NCI-H1694 treated with DMSO at 0.1 percent for 48 hours (cell line): ENCODE measurements around the gene PHACTR1.
"Not testable (repeated sequence)": the region's sequence is repeated elsewhere in the genome, so short reads cannot be mapped to it uniquely, and the experiment has no call there.

ENCODE experiments used
- DNase-seq: peaks from one replicate; lab custom pipeline; 2025; lab: John Stamatoyannopoulos, UW

Gene PHACTR1

DNA sequence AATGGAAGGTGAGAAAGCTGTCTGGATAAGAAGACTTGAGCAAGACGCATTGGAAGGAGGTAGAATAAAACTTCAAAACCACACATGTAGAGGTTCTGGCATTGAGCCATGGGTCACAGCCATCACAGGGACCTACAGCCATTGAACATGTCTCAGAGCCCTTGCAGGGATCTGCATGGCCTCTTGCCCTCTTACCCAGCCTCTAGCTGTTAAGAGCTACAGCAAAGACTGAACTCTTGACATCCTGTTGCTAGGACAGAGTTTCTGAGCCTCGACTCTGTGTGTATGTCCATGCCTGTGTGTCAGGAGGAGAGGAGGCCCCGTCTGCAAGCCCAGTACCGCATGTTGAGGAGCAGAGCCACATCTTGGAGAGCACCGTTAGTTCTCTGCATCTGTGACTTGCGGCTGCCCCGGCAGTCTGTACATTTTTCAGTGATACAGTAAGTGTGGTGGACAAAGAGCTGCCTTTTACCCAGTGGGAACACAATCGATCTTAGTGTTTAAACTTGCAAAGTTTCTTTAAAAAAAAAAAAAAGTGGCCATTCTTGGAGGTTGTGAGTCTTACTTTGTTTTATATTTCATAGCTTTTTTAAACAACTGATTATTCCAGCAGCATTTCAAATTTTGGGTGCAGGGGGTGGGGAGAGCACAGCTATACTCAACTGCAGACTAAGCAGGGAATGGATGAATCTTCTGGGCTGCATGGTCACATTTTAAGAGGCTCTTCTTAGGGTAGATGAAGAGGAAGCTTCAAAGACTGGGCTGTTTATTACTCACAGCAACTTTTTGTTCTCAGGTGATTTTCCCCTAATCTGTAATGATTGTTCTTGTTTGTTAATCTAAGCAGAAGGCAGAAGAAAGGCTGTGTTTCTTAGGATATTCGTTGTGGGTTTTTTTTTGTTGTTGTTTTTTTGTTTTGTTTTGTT lies 523.2 kb downstream of the PHACTR1 start:
- DNase-seq: no peak

DNA sequence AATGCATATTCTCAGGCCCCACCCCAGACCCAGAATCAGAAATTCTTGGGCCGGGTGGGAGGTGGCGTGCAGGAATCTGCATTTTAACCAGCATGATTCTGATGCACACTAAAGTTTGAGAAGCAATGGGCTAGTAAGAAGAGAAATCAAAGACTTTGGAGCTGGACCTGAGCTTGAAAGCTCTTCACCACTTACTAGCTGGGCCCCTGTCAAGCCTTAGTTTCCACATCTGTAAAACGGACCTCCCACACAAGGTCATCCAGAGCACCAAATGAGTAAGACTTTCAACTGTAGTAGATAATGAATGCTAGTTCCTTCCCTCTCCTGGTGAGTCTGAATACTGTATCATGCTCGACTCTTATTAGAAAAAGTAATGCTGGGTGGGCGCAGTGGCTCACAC lies 524.8 kb downstream of the PHACTR1 start:
- no peak for DNase-seq

DNA sequence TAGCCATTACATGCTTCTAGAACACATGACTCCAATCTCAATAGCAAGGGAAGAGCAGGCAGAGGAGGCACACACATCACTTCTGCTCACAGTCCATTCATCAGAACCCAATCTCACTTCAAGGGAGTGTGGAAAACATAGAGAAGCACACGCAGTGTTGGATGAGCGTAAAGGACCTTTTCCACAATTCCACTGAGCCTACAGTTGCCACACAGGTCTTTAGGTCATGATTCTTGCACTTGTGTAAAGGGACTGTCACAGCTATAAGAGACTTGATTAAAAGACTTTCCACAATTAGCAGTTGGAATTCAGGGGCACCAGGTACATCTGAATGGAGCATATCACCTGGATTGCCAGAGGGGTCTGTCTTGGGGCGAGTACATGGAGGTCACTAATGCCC lies 525.6 kb downstream of the PHACTR1 start:
- DNase-seq: no peak

DNA sequence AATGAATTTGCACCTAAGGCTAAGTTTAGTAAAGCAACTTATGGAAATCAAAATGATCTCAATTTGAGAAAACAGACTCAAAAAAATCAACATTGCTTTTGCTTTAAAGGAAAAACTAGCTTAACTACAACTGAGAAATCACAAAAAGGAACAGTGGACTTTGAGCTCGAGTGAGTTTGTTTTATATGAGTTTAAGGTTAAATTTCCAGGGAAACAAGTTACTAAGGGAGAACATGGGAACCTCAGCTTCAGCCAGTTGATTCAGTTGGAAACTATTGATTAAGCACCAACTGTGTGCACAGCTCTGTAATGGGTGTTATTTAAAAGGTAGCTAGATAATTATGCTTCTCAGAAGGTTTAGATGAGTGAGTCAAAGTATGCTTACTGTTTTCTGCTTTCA lies 526.0 kb downstream of the PHACTR1 start:
- no peak for DNase-seq

DNA sequence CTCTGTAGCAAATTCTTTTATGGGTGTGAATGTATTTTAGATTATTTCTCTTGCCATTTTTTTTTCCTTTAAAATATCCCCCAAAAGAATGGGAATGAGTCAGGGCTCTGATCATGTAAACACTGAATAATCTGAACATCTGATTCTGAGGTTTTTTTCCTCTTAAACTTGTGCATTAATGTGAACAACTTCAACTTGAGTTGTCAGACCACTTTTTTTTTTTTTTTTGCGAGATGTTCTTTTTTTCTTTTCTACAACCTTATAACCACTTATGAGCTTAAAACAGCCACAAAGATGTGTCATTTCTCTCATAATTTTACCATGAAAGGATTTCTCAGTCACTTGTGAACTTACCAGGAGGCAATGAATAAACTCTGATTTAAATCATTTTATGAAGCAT lies 526.5 kb downstream of the PHACTR1 start:
- no peak for DNase-seq

DNA sequence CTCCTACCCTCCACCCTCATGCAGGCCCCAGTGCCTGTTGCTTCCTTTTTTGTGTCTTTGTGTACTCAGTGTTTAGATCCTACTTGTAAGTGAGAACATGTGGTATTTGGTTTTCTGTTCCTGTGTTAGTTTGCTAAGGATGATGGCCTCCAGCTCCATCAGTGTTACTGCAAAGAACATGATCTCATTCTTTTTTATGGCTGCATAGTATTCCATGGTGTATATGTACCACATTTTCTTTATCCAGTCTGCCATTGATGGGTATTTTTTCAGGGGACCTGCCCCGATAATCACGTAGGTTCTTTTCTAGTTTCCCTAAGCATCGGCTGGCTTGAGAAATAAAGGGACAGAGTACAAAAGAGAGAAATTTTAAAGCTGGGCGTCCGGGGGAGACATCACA lies 527.2 kb downstream of the PHACTR1 start:
- DNase-seq: not testable (repeated sequence)

DNA sequence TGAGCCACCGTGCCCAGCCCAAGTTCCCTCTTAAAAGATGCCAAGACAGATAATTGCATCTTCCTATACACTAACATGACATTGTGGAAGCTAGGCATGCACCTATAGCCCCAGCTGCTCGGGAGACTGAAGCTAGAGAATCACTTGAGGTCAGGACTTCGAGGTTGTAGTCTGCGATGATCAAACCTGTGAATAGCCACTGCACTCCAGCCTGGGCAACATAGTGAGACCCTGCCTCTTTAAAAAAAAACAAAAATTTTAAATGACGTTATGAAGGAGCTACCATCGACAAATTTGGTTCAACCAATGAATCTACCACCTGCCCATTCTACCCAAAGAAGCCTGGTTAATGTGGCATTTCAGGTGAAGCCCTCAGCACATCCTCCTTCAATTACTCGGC lies 531.1 kb downstream of the PHACTR1 start:
- DNase-seq: no peak

DNA sequence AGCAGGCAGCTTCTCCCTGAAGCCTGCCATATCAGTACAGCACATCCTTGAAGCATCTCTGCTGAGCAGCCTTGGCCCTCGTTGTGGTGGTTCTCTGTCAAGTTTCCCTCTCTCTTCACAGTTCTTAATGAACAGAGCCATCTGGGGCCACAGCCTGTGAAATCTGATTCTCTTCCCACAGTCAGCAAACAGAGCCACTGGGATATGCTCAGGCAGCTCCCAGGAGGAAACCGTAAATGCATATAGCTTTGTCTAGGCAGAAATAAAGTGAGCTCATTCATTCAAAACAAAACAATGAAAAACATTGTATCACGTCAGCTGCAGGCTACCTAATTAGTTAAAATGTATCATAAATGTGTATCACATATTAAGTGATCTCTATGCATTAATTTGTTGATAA lies 531.5 kb downstream of the PHACTR1 start:
- DNase-seq: peak; percentile 53

DNA sequence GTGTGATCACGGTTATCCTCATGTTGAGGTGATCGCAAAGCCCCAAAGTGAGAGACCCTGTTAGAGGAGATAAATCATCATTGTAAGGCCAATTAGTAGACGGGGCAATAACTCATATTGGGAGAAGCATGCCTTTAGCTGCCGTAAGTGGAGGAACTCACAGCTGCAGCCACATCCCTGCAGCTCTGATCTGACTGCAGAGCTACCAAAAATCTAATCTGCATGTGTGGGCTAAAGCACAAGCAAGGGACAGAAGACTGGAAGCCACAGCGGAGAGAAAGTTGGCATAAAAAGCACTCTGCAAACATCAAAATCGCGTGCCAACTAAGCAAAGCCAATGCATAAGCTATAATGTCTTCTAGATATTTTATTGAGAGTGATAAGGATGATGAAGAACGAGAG lies 532.0 kb downstream of the PHACTR1 start:
- no peak for DNase-seq

DNA sequence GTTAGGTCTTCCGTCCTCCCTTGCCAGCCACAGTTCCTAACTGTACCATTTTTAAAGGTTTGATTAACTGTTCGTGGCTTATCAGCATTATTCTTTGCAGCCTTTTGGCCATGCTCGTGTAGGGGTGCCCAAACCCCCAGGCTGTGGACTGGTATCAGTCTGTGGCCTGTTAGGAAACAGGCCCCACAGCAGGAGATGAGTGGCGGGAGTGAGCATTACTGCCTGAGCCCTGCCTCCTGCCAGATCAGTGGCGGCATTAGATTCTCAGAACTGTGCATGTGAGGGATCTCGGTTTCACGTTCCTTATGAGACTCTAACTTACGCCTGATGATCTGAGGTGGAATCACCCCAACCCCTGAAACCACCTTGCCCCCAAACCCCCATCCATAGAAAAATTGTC lies 532.4 kb downstream of the PHACTR1 start:
- DNase-seq: no peak

DNA sequence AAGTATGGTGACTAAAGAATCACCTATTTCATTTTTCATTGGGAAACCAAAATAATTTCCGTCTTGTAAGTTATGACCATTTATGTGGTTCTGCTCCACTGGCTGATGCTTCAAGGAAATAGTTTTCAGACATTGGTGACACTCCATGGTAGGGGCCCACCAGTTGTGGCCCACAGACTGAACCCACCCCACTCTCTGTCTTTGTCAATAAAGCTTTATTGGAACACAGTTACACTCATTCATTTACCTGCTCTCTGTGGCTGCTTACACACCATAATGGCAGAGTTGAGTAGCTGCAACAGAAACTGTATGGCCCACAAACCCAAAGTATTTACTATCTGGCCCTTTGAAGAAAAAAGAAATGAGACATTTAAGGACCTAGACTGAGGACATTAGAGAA lies 533.2 kb downstream of the PHACTR1 start:
- no peak for DNase-seq

DNA sequence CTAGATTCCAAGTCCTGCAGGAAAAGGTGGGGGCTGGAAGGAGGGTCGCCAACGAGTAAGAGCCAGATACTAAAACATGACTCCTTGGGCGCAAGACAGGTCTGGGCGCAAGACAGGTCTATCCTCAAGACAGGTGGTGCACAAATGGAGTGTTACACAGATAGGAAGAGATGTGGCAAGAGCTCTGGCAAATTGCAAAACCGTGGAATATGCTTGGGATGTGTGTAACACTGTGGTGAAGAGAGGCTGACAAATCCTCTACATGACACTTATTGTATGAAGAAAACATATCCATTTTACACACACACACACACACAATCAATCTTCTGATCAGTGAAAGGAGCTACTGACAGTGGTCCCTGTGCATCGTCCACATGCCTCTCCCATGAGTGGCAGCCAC lies 534.1 kb downstream of the PHACTR1 start:
- no peak for DNase-seq

DNA sequence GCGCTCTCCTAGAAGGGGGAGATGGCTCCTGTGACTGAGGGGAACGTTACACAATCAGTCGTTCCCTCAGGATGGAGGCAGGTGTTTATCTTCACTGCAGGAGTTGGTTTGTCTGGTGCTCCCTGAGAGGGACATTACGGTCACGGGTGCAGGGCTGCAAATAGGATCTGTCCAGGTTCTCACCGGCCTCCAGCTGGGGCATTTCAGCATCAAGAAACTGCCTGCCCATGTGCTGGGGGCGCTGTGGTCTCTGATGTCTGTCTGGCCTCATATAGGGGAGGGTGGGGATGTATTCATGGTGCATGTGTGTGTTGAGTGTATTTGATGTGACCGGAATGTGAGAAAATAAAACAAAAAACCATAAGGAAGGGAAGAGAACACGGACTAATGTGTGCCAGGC lies 534.7 kb downstream of the PHACTR1 start:
- no peak for DNase-seq

DNA sequence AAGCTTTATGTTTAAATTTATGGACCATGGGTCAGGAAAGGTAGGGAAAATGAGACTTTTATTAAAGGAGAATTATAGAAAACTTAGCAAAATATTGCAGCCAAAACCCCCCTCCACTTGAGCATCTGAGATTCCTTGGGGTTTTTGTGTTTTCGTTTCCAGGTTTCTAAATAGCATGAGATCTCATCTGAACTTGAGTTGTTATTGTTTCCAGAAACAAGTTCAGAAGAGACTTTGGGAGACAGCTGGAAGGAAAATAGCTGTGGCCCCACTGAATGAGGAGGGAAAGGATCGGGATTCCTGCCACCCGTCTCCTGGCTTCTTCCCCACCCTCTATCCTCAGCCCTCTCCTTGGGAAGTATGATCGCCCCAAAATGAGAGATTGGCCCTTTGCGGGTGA lies 536.2 kb downstream of the PHACTR1 start:
- DNase-seq: no peak

DNA sequence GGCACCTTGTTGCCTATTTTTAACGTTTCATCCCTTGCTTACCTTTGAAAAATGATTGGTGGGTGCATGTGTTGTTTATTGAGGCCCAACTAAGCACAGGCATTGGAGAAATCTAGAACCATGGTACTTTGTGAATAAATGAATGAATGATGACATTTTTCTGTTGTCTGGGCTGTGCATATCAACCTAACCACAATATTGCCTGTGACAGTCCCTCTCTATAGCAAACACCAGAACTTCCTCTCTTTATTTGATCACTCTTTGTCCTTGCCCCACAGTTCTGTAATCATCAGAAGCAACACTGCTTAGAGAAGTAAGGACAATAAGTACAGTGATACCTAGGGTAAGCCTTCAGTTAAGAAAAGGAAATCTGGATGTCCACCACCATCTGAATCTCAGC lies 536.7 kb downstream of the PHACTR1 start:
- no peak for DNase-seq

DNA sequence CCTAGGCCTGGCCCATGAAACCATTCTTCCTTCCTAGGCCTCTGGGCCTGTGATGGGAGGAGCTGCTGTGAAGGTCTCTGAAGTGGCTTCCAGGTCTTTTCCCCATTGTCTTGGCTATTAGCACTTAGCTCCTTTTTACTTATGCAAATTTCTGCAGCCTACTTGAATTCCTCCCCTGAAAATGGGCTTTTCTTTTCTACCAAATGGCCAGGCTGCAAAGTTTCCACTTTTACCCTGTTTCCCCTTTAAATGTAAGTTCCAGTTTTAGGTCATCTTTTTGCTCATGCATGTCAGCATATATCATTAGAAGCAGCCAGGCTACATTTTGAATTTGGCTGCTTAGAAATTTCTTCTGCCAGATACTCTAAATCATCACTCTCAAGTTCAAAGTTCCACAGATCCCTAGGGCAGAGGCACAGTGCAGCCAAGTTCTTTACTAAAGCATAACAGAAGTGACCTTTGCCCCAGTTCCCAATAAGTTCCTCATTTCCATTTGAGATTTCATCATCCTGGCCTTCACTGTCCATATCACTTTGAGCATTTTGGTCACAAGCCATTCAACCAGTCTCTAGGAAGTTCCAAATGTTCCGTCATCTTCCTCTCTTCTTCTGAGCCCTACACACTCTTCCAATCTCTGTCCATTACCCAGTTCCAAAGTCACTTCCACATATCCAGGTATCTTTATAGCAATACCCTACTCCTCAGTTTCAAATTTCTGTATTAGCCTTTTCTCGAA lies 539.9 kb downstream of the PHACTR1 start:
- no peak for DNase-seq

DNA sequence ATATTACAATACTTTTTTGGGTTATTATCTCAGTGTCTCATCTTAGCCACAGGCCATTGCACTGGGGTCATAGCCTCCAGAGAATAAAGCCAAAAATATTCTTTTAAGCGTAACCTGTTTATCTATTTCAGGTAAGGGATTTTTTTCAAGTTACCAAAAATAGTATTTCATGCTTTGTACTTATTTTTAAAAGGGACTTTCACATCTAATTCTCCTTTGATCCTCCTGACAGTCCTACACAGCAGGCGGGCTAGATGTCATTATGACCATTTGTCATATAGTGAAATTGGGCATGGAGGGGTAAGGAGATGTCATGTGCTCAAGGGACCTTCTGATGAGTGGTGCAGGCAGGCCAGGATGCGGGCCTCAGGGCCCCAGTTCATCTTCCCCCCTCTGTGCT lies 542.8 kb downstream of the PHACTR1 start:
- DNase-seq: no peak

DNA sequence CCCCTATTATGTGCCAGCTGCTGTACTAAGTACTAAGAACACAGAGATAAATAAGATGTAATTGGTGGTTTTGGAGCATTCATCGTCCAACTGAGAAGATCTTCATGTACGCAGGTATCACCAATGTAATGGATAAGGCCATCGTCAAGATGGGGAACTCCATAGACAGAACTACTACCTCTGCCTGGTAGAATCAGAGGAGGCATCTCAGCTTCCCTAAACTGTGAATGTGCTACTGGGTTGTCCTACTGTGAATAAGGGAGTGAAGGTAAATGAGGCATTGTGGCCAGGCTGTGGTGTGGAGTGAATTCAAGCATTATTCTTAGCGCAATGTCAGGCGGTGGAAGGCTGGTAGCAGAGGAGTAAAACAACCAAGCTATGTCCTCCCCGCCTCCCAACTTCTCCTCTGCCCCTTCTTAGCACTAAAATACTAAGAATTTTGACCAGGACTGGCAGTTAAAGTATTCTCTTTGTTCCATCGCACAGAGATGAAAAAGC lies 543.6 kb downstream of the PHACTR1 start:
- no peak for DNase-seq

DNA sequence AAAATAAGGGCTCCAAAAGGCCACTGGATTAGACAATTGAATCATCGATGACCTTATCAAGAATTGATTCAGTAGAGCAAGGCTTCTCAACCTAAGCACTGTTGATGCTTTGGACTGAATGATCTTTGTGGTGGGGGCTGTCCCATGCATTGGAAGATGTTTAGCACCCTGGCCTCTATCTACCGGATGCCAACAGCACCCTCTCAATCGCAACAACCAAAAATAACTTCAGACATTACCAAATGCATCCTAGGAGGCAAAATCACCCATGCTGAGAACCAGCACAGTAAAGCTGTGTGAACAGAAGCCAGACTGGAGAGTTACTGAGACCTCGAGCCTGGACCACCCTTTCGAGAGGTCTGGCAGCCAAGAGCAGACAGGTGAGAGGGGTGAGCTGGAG lies 544.3 kb downstream of the PHACTR1 start:
- no peak for DNase-seq

DNA sequence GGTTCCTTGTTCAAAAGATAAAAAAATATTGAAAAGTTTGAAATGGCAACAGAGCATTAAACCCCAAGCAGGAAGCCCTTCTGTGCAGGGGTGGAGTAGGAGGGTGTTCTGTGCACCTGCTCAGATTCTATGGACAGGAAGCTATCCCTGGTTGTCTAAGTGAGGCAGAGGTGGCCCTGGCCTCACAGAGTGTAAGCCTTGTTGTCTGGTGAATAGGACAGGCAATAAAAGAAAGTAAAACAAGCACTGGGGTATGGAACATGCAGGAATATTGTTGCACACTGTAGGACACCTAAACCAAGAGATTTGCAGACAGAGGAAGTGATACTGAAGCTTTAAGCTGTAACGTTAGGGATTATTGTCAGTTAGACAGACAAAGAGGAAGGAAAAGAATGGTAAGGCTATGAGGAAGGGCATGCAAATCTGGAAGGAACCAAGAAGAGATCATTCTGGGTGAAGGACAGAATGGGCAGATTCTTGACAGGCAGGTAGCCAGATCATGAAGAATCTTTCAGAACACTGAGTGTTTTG lies 545.0 kb downstream of the PHACTR1 start:
- no peak for DNase-seq

DNA sequence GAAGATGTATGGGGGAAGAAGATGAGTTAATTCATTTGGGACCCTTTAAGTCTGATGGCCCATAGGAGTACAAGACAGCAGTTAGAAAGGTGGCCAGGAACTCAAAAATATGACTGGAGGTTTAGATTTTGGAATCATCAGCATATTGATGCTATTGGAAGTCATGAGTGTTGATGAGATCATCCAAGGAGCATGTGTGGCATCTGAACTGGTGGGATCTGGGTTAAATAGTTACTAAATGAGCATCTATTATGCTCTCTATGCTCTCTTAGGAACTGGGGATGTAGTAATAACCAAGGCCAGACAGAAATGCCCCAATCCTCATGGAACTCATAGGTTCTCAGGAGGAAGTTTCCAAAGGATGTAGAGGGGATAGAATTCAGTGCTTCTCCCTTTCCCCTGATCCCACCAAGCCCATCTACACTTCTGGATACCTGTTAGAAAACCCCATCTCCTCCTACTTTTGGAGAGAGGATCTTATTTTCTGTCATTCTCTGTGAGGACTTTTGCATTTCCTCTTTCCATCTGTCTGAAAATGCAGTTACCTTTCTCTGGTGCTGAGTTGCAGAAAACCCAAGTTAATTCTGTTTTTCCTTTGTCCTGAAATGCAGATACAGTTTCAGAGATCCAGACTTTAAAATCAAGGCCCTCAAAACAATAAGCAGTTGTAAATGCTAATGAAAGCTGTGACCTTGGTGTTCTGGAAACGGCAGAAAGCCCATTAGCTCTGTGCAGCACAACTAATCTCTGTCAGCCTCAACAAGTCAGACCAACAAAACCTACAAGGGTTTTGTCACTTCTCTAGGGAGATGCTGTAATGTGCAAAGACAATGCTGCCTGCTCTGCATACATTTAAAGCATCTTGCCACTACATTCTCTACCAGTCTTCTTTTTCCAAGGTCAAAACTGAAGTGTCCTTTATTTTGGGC lies 546.0 kb downstream of the PHACTR1 start:
- DNase-seq: no peak

DNA sequence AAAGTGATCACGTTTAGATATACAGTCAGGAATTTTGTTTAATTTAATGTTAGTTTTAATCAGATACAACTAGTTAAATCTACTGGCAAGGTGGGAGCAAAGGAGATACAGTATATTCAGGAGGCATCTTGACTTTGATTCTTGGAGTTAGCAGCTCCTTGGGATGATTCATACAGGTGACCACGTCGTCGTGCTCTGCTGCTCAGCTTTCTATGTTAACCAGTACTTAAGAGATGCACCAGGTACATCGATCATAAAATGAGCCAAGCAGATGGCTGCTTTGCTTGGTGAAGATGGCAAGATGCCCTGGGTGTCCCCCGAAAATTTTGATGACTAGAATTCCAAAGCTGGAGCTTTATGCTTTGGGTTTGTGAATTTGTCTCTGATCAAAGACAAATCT lies 547.1 kb downstream of the PHACTR1 start:
- no peak for DNase-seq
